A549 (cell line): ENCODE data around the gene FAM216B. TPM values are rescaled to one million over a fixed set of nuclear protein-coding genes. Genes with fewer than 3 reads are reported as not detected.

Experiments used
- ATAC-seq, 2 experiments: fragments of 200-7000 bp in 1 of 2; fragments of >200 bp in 1 of 2; cut with Nextera tagmentation in 1 of 2; cut with Tn5 transposase in 1 of 2; 3 replicates each; pipeline versions ENCODE4 v1.8.0 to v1.9.1; 2018 to 2020; ENCODE audit warnings: mild to moderate bottlenecking in 1 of 2, moderate library complexity in 1 of 2
- CTCF ChIA-PET: fragments of 300-600 bp; sonication (Branson Sonifier 250); formaldehyde crosslinking; extraction: SDS; loops from one replicate; lab custom pipeline; 2021; ENCODE audit warnings: antibody characterized with exemption, inconsistent platforms; lab: Yijun Ruan, JAX
- POLR2A ChIA-PET: fragments of 350-600 bp; formaldehyde crosslinking; extraction: SDS; loops from one replicate; lab custom pipeline; 2021; ENCODE audit warnings: antibody characterized with exemption, inconsistent platforms; lab: Yijun Ruan, JAX
- DNase-seq, 2 experiments: peaks; one replicate each; pipeline versions ENCODE4 v3.0.0 to v3.0.0-alpha.2; 2011 to 2016; ENCODE audit warnings: low read depth in 1 of 2, low spot score in 1 of 2
- FAIRE-seq: peaks from 2 replicates; lab custom pipeline; 2011; peaks lifted over from hg19 to GRCh38; lab: Jason Lieb, UNC
- H3K27ac ChIP-seq, 2 experiments: fragments of >200 bp; sonication (Bioruptor Twin); formaldehyde crosslinking; 3 replicates each; pipeline ENCODE4 v1.5.1; 2016 to 2017
- H3K4me1 ChIP-seq: fragments of >200 bp; sonication (Bioruptor Twin); formaldehyde crosslinking; 3 replicates; pipeline ENCODE4 v1.6.1; 2016
- H3K4me2 ChIP-seq: fragments of >200 bp; sonication (Bioruptor Twin); formaldehyde crosslinking; 3 replicates; pipeline ENCODE4 v1.6.1; 2016
- H3K4me3 ChIP-seq: fragments of >200 bp; sonication (Bioruptor Twin); formaldehyde crosslinking; 3 replicates; pipeline ENCODE4 v1.5.1; 2016
- H3K9me3 ChIP-seq: fragments of >200 bp; sonication (Bioruptor Twin); formaldehyde crosslinking; 3 replicates; pipeline ENCODE4 v1.6.1; 2016
- ATOH8 ChIP-seq: fragments of 250-450 bp; sonication (Bioruptor Pico); IDR thresholded peaks from 2 replicates; pipeline ENCODE4 v1.5.0; 2020; ENCODE audit warnings: low read depth, mild to moderate bottlenecking, moderate library complexity
- BHLHE40 ChIP-seq: IDR thresholded peaks from 2 replicates; pipeline ENCODE4 v1.6.1; 2012; ENCODE audit warnings: low read depth, low read length, inconsistent platforms
- CHD2 ChIP-seq: fragments of 150-350 bp; IDR thresholded peaks from 2 replicates; pipeline ENCODE4 v1.6.1; 2014; ENCODE audit warnings: low read length; ENCODE audit not compliant: partially characterized antibody
- E2F6 ChIP-seq: IDR thresholded peaks from 2 replicates; pipeline ENCODE4 v1.6.1; 2012; ENCODE audit warnings: low read depth, borderline replicate concordance
- EHF ChIP-seq: fragments of 250-450 bp; sonication (Bioruptor Pico); IDR thresholded peaks from 2 replicates; pipeline ENCODE4 v1.5.0; 2020; ENCODE audit warnings: mild to moderate bottlenecking
- ESRRA ChIP-seq: fragments of 150-350 bp; IDR thresholded peaks from 2 replicates; pipeline ENCODE4 v1.6.1; 2014; ENCODE audit warnings: mild to moderate bottlenecking, low read length, borderline replicate concordance
- GATA3 ChIP-seq: IDR thresholded peaks from 2 replicates; pipeline ENCODE4 v1.6.1; 2012; ENCODE audit warnings: borderline replicate concordance
- JUN ChIP-seq, 2 experiments: fragments of >200 bp; sonication (Bioruptor Twin); formaldehyde crosslinking; IDR thresholded peaks; 2 replicates in 1 of 2; 3 replicates in 1 of 2; pipeline ENCODE4 v1.6.1; 2016 to 2017
- KDM5A ChIP-seq: fragments of 200-600 bp; sonication (generic); IDR thresholded peaks from 2 replicates; pipeline ENCODE4 v1.6.1; 2016; ENCODE audit warnings: antibody characterized with exemption, mild to moderate bottlenecking
- NFE2L2 ChIP-seq: fragments of 150-350 bp; conservative IDR thresholded peaks from 2 replicates; pipeline ENCODE4 v1.6.1; 2014; ENCODE audit warnings: low read length
- POLR2A ChIP-seq: IDR thresholded peaks from 2 replicates; pipeline ENCODE4 v1.6.1; 2012; ENCODE audit warnings: mild to moderate bottlenecking, low read length
- RFX5 ChIP-seq: fragments of 450-650 bp; IDR thresholded peaks from 2 replicates; pipeline ENCODE4 v1.7.1; 2014; ENCODE audit warnings: antibody characterized with exemption, mild to moderate bottlenecking, moderate library complexity
- TFCP2L1 ChIP-seq: fragments of 250-450 bp; sonication (Bioruptor Pico); IDR thresholded peaks from 2 replicates; pipeline ENCODE4 v1.5.0; 2021; ENCODE audit warnings: mild to moderate bottlenecking
- WGBS: methylation state at CpG from one replicate; pipeline ENCODE4 v1.1.6; 2017; ENCODE audit errors: missing lambda C conversion rate; 5-methylcytosine and 5-hydroxymethylcytosine counted together
- polyA plus RNA-seq, 4 experiments: library from polyadenylated mRNA; depleted of rRNA in 3 of 4; stranded (reverse); fragments of >200 nt; fragmentation: RNase III in 1 of 4; extraction: RNeasy Plus Mini Kit Qiagen cat#74134 plus additional on column Dnase treatment in 1 of 4; gene quantifications; 2 replicates in 3 of 4; 3 replicates in 1 of 4; pipeline ENCODE4 v1.2.3, GENCODE V29; 2011 to 2017
- TF ChIP-seq, protein P1 (sequence below): fragments of 450-650 bp; IDR thresholded peaks from 2 replicates; pipeline ENCODE4 v1.6.1; 2014; ENCODE audit warnings: antibody characterized with exemption
- TF ChIP-seq, protein P2 (sequence below): IDR thresholded peaks from 2 replicates; pipeline ENCODE4 v1.6.1; 2012

FAM216B gene
- polyA plus RNA-seq, 2 of the 4 experiments (the other 2 are of a cell fraction): not detected

GRCh38 chr13:42788601-42789000 lies 7.2 kb downstream of the FAM216B start:
- Histone ChIP-seq H3K4me3 (no peak overlapping the region), H3K27ac (no peak overlapping the region), H3K4me2 (no peak overlapping the region), H3K4me1 (no peaks in the 10 kb centered on the region), H3K9me3 (no peaks in the 10 kb centered on the region)
- DNase-seq (no peak), ATAC-seq (no peak), FAIRE-seq (no peak)
- WGBS: 40% methylated on average over 4 of the region's 4 CpGs
- POLR2A ChIA-PET: no interaction called here
- TF ChIP-seq KDM5A (no peak), CHD2 (no peak), GATA3 (no peak), NFE2L2 (no peak)
- TF ChIP-seq, protein P1, sequence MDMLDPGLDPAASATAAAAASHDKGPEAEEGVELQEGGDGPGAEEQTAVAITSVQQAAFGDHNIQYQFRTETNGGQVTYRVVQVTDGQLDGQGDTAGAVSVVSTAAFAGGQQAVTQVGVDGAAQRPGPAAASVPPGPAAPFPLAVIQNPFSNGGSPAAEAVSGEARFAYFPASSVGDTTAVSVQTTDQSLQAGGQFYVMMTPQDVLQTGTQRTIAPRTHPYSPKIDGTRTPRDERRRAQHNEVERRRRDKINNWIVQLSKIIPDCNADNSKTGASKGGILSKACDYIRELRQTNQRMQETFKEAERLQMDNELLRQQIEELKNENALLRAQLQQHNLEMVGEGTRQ: no peak
- CTCF ChIA-PET: no interaction called here

DNA sequence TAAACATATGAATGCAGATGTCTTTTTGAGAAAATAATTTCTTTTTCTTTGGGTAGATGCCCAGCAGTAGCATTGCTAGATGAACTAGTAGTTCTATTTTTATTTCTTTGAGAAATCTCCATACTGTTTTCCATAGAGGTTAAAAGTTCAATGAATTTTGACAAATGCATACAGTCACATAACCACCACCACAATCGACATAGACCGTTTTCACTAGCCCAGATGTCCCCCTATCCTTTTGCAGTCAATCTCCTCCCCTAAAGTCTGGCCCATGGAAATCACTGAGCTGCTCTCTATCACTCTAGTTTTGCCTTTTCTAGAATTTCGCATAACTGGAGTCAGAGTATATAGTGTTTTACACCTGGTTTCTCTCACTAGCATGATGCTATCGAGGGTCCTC lies 10.8 kb downstream of the FAM216B start:
- Histone ChIP-seq H3K4me2 (no peak overlapping the region), H3K27ac (no peak overlapping the region), H3K9me3 (no peaks in the 10 kb centered on the region)
- FAIRE-seq: no peak
- POLR2A ChIA-PET: no interaction called here
- 6% methylated on average over 4 of the region's 4 CpGs for whole genome bisulfite sequencing
- TF ChIP-seq ATOH8 (CRISPR knock-in tag) (no peak), TFCP2L1 (CRISPR knock-in tag) (no peak), EHF (CRISPR knock-in tag) (no peak)
- TF ChIP-seq, protein P2, sequence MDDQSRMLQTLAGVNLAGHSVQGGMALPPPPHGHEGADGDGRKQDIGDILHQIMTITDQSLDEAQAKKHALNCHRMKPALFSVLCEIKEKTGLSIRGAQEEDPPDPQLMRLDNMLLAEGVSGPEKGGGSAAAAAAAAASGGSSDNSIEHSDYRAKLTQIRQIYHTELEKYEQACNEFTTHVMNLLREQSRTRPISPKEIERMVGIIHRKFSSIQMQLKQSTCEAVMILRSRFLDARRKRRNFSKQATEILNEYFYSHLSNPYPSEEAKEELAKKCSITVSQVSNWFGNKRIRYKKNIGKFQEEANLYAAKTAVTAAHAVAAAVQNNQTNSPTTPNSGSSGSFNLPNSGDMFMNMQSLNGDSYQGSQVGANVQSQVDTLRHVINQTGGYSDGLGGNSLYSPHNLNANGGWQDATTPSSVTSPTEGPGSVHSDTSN: no peak
- TF ChIP-seq, all 56 proteins: peak for 0
- Histone ChIP-seq H3K4me1 (no peaks in the 10 kb centered on the region), H3K4me3 (no peak overlapping the region)
- ATAC-seq (no peak), DNase-seq (no peak)
- CTCF ChIA-PET: no interaction called here

DNA sequence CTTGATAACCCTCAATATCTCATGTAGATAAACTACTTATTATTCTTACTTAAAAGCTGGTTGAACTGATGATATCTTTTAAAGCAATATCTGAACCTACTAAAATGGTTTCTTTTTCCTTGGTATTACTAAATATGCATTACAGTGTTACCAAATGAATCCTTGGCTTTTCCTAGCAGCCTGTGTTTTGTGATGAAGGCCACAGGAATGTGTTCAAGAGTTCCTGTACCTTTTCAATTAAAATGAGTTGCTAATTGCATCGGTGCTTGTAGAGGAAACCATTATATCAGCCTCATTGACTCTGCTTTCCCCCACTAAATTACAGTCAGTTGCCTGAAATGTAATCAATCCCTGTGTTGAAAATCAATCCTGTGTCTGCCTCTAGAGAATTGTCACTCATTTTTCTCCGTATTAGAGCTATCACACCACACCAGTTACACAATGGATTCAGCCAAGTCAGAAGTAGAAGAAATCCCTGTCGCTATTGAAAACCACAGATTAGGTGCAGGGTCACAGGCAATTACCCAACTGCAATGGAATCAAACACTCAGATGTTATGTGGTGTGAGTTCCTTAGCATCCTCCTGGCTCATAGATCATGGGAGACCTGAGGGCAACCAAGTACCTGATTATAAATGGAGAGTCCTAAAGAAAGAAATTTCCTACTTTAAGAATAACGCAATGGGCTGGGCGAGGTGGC lies 13.3 kb downstream of the FAM216B start:
- no peak overlapping the region for H3K4me3 ChIP-seq
- no peaks in the 10 kb centered on the region for H3K4me1 ChIP-seq
- FAIRE-seq: no peak
- no peak overlapping the region for H3K4me2 ChIP-seq
- WGBS: 56% methylated on average over 5 of the region's 5 CpGs
- no peak for DNase-seq
- H3K9me3 ChIP-seq: no peaks in the 10 kb centered on the region
- CTCF ChIA-PET: no interaction called here
- POLR2A ChIA-PET: no interaction called here
- TF ChIP-seq JUN (IDR thresholded peaks at IDR 0.05): no peak
- no peak for TF ChIP-seq ESRRA
- TF ChIP-seq POLR2A: no peak
- ATAC-seq: no peak
- no peak overlapping the region for H3K27ac ChIP-seq

DNA sequence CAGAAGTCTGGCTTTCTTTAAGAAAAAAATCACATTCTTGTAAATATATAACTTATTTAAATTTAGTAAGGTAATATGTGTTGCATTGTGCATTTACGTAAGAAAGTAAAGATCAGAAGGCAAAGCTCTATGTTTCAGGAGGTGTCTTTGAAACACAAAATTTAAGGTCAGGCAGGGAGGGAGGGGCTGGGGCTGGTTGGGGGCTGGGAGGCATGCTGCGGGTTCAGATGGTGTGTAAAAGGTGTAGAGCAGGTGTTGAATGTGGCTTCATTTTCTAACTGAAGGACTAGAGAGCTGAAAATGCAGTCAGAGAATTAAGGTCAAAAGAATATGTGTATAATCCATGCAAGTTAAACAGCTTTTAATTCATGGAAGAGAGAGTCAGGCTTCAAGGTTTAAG lies 14.3 kb downstream of the FAM216B start:
- Histone ChIP-seq H3K27ac (no peak overlapping the region), H3K4me1 (no peaks in the 10 kb centered on the region)
- ATAC-seq: no peak
- CTCF ChIA-PET: no interaction called here
- TF ChIP-seq CHD2 (no peak), RFX5 (no peak), BHLHE40 (no peak), E2F6 (no peak)
- TF ChIP-seq, all 56 proteins: peak for 0
- DNase-seq (no peak), FAIRE-seq (no peak)
- no peak overlapping the region for H3K4me2 ChIP-seq
- H3K9me3 ChIP-seq: no peaks in the 10 kb centered on the region
- POLR2A ChIA-PET: no interaction called here
- no peak overlapping the region for H3K4me3 ChIP-seq
- WGBS: 45% methylated on average over 2 of the region's 2 CpGs
